Fibroblast of mammary gland (primary cell): Measurements from ENCODE around the gene BRD1.
A peak's percentile ranks its signal among the peaks of the same experiment; 100 is the strongest.
"Not testable (repeated sequence)": the region's sequence is repeated elsewhere in the genome, so short reads cannot be mapped to it uniquely, and the experiment has no call there.

Experiments used
- DNase-seq: peaks from one replicate; pipeline ENCODE4 v3.0.0-alpha.2; 2010; ENCODE audit warnings: low read depth
- H3K4me3 ChIP-seq: 2 replicates; pipeline ENCODE4 v1.5.1; 2011; ENCODE audit warnings: low read depth, mild to moderate bottlenecking, low read length, moderate library complexity; ENCODE audit not compliant: control insufficient read depth
- TF ChIP-seq, protein P1 (sequence below): conservative IDR thresholded peaks from 2 replicates; pipeline ENCODE4 v1.5.1; 2011; ENCODE audit warnings: low read depth, low read length, inconsistent platforms; ENCODE audit not compliant: control insufficient read depth, insufficient read depth

The BRD1 gene

DNA sequence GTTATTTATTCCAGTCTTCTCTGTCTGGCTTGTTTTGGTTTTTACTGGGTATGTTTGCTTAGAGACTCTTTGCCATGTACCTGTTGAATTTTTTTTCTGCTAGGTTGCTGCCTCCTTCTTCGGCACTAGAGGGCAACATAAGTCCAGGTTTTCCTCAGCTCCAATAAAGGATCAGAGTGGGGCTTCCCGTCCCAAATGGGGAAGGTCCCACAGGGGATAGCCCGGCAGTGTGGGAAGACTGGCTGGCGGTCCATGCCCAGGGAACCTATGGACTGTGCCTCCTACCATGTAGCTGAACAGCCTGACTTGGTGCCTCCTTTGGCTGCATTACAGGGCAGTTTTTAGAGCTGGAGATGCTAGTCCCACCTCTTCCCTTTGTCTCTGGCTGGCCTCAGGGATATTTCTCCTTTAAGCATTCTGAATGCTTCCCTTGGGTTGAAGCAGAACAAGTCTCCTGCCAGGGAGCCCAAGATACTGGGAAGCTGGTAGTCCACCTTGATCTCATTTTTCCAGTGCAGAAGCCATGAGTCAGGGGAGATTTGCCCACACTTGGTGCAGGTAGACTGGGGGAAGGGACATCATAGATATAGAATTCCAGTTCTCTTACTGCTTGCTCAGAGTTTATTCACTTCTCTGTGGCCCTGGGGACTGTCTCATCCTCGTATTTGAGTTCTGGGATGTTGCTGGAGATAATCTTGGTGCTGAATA lies 60.2 kb downstream of the BRD1 start:
- peak; percentile 63 for DNase-seq
- TF ChIP-seq, protein P1, sequence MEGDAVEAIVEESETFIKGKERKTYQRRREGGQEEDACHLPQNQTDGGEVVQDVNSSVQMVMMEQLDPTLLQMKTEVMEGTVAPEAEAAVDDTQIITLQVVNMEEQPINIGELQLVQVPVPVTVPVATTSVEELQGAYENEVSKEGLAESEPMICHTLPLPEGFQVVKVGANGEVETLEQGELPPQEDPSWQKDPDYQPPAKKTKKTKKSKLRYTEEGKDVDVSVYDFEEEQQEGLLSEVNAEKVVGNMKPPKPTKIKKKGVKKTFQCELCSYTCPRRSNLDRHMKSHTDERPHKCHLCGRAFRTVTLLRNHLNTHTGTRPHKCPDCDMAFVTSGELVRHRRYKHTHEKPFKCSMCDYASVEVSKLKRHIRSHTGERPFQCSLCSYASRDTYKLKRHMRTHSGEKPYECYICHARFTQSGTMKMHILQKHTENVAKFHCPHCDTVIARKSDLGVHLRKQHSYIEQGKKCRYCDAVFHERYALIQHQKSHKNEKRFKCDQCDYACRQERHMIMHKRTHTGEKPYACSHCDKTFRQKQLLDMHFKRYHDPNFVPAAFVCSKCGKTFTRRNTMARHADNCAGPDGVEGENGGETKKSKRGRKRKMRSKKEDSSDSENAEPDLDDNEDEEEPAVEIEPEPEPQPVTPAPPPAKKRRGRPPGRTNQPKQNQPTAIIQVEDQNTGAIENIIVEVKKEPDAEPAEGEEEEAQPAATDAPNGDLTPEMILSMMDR, result peak; percentile 87
- H3K4me3 ChIP-seq, result no peak overlapping the region

DNA sequence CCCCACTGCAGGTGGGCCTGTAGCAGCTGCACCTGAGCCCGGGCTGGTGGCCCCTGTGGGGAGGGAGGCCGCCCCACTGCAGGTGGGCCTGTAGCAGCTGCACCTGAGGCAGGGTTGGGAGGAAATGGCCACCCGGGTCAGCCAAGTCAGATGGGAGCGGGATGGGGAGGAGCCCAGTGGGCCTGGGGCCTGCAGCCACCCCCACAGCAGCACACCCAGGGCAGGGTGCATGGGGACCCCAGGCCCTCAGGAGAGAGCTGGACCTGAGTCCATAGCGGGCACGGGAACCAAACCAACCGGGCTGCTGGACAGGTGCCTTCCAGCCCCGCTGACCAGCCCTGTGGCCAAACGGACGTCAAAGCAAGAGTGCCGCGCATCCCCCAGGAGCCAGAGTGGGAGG lies 61.7 kb downstream of the BRD1 start:
- H3K4me3 ChIP-seq, result no peak overlapping the region
- DNase-seq, result no peak
- TF ChIP-seq, protein P1, result no peak

DNA sequence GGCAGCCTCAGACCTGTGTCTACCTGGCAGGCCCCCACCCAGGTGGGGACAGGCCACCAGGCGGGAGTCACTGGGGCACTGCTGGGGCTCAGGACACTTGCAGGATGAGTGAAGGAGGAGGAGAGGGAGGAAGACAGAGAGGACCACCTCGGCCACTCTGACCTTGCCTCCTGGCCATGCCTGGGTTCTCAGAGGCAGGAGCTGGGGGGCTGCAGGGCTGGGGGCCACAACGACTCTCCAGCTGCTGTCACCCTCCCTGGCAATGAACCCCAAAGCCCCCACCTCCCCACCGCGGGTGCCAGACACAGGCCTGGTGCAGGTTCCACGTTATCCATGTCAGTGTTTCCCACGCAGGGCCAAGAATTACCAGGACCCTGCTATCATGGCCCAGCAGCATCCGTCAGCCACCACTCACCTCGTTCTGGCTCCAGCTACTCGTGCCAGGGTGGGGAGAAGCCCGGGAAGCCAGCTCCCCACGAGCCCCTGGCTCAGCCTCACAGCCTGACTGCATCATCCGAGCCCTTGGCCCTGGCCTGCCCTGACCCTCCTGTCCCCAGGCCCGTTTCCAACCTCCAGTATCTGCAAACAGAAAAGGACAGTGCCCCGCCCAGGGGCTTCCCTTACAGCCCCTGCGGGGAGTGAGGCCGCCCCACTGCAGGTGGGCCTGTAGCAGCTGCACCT lies 62.4 kb downstream of the BRD1 start:
- DNase-seq, result no peak
- TF ChIP-seq, protein P1, result no peak
- no peak overlapping the region for H3K4me3 ChIP-seq

DNA sequence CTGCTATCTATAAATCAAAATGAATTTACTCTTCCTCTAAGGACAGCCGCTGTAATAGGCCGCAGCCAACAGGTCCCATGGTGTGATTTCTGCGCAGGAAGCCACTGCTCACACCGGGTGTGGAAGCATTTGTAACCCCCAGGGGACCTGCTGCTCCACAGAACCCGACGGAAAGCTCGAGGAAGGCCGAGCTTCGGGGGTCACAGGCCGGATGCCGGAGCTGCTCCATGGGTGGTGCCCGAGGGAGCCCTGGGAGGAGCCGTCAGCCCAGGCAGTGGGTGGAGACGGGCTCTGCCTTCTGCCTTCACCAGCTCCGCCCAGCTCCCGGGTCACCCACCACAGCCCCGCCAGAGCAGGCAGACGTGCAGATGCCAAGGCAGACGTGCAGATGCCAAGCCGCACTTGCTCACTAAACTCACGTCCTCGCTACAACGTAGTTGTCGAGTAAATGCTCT lies 63.5 kb downstream of the BRD1 start:
- no peak overlapping the region for H3K4me3 ChIP-seq
- TF ChIP-seq, protein P1, result no peak
- DNase-seq, result peak; percentile 28

DNA sequence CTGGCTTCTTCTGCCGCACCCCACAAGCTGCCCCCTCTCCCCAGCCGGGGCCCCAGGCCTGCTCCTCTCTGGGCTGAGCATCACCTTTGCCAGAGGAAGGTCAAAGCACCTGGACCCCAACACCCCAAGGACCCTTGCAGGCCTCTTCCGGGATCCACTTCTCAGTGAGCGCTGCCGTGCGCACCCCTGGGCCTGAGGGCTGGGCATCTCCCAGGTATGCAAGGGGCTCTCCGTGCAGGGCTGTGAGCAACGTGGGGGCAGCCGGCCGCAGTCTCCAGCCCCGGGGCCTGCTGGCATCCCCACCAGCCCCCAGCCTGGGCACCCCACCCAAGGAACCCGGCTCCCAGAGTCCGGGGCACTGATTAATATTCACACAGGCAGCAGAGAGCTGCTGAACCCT lies 64.0 kb downstream of the BRD1 start:
- DNase-seq, result no peak
- no peak overlapping the region for H3K4me3 ChIP-seq
- TF ChIP-seq, protein P1, result no peak

DNA sequence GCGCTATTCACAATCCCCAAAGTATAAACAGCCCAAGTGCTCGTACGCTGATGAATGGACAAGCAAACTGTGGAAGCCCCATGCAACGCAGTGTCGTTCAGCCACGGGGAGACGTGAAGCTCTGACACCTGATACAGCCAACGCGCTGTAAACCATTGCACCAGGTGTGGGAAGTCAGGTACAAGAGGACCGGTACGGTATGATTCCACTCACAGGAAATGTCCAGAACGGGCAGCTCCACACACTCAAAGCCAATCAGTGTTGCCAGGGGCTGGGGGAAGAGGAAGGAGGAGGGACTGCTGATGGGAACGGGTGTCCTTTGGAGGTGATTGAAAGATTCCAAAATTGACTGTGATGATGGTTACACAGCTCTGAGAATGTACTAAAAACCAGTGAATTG lies 64.5 kb downstream of the BRD1 start:
- TF ChIP-seq, protein P1, result no peak
- no peak for DNase-seq
- no peak overlapping the region for H3K4me3 ChIP-seq

DNA sequence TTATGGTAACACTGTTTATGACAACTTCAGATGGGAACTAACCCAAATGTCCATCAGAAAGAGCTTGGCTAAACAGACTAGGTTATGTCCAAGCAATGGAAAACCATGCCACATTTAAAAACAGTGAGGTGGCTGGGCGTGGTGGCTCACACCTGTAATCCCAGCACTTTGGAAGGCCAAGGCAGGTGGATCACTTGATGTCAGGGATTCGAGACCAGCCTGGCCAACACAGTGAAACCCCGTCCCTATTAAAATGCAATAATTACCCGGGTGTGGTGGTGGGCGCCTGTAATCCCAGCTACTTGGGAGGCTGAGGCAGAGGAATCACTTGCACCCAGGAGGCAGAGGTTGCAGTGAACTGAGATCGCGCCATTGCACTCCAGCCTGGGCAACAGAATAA lies 65.1 kb downstream of the BRD1 start:
- DNase-seq, result not testable (repeated sequence)

More for the DNA sequence above, 65.1 kb downstream of the BRD1 start:
- not testable (repeated sequence) for H3K4me3 ChIP-seq
